NCI-H1930 (cell line): Measurements from ENCODE around the gene DLL1.

ENCODE experiments used
- DNase-seq, 2 experiments: peaks; one replicate each; lab custom pipeline; 2025; lab: John Stamatoyannopoulos, UW

DLL1 gene

DNA sequence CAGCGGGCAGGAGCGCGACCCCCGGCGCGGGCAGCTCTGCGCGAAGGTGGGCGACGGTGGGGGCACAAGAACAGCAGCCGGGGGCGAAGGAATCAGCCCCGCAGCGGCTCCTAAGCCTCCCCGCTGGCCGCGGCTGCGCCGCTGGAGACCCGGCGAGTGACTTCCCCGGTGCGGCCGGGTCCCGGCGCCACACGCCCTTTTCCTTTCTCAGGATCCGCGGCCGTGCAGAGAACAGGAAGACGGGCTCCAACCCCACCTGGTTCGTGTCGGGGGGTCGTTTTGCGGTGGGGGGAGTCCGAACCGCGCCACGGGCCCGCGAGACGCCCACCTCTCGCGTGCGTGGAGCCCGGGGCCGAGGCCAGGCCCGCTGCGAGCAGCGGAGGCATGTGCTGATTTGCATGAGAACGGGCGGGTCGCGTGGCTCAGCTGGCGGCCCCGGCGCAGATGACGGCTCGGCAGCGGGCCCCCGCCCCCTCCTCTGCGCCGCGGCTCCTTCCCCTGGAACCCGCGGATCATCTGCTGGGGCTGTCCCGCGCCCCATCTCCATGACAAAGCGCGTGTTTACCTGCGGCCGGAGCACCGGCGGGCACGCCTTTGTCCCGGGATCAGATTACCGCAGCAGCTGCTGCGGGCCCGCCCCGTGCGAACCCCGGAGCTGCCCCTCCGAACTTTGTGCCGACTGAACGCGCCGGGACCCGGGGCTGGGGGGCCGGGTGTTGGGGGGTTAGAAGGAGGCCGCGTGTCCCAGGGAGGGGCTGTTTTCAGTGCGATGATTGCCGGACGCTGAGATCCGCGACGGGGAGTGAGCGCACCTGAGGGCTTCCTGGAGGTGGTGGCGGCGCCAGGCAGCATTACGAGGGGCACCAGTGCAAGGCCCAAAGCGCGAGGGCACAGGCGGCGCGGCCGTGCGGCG is 4.9 kb upstream of the DLL1 start:
- DNase-seq = peak; percentile 23 to 46

- no peak for DNase-seq
Measured at GRCh38 chr6:170294813-170295509, 4.1 kb upstream of the DLL1 start.

- DNase-seq = peak in 1 of 2 experiments; percentile 20
Measured at GRCh38 chr6:170294298-170294730, 3.4 kb upstream of the DLL1 start.

- peak in 1 of 2 experiments; percentile 9 for DNase-seq
Measured at GRCh38 chr6:170293341-170294231, 2.7 kb upstream of the DLL1 start.

GRCh38 chr6:170292407-170293158 is 1.7 kb upstream of the DLL1 start:
- no peak for DNase-seq

DNA sequence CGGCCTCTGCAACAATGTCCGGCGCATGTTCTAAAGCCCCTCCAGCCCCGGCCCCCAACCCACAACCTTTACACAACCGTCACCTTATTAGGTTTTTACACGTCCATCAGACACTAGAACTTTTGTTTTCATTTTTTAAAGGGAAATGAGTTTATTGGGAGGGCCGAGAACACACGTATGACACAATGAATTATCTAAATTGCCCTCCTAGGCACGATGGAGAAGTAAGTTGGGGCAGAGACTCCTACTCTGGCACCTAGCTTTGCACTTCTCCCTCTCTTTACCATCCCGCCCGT is 1.2 kb upstream of the DLL1 start:
- DNase-seq = no peak

- peak; percentile 60 to 67 for DNase-seq
Measured at GRCh38 chr6:170291271-170292110, 613 bp upstream of the DLL1 start.

DNA sequence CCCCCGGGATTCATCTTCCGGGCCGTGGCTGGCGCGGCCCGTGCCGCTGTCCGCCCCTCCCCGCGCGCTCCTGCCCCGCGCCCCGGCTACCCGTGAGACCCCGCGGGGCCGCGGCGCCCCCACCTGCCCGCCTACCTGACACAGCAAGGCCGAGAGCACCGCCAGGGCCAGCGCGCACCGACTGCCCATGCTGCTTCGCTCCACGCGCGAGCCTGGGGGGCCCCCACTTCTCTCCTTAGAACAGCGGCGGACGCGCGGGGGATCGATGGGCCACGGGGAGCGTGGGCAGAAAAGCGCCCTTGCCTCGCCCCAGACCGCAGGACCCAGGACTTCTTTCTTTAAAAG is 955 bp downstream of the DLL1 start:
- no peak for DNase-seq

- DNase-seq = no peak
Measured at GRCh38 chr6:170289180-170289931, 1.5 kb downstream of the DLL1 start.

- DNase-seq = no peak
Measured at GRCh38 chr6:170288852-170289179, 2.1 kb downstream of the DLL1 start.

DNA sequence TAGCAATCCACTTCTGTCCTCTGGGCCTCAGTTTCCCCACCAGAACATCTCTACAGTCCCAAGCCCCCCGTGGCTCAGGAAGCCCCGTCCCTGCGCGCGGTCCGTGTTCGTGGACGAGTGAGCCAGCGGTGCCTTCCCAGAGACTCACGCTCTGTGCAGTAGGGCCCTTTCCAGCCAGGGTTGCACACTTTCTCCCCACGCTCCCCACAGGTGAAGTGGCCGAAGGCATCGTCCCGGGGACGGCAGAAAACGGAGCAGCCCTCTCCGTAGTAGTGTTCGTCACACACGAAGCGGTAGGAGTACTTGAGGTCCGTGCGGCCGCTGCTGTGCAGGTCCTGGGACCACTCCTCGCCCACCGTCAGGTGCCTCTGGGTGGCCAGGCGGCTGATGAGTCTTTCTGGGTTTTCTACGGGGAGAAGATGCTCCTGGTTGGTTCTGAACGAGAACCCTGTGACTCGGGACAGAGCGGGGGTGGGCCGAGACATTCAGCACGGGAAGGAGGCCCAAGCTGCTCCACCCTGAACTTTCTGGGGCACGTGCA is 2.7 kb downstream of the DLL1 start:
- DNase-seq = no peak

- no peak for DNase-seq
Measured at GRCh38 chr6:170287371-170287876, 3.5 kb downstream of the DLL1 start.

DNA sequence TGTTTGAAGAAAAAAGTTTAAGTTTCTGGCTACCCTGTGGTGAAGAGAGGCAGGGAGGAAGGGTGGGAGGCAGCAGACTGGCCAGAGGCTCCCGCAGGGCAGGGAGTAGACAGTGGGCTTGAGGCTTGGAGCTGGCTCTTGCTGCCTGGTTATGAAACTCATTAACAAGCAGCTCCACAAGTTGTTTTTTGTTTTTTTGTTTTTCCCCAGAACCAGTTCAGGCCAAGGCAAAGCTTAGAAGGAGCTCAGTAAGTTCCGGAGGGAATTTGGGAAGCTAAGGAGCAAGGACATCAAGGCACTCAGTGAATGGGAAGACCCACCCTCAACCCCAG is 4.0 kb downstream of the DLL1 start:
- DNase-seq = no peak

DNA sequence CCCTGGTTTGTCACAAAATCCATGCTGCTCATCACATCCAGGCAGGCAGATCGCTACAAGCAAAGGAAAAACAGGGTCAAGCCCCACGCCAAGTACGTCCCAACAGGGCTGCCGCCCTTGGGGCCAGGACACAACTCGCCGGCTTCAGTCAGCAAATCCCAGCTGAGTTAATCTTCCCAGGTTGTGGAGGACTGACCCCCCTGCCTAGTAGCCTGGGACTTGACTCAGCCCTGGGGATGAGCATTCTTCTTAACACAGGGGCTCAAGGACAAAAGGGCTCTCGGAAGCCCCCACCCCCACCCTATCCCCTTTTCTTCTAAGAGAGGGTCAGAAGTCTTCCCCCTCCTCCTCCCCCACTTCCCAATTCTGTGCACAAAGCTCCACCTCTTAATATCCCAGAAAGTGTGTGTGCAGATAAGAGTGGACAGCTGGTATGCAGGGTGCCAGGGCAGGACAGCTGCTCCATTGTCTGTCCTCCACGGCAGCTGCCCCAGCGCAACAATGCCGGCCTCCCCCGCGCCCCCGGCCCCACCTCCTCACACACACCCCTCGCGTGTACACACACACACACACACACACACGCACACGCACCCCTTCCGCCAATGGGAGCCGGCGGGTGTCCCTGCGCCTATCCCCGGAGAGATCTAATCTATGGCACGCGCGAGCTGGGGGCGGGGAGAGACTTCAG is 4.5 kb downstream of the DLL1 start:
- DNase-seq = no peak

DNA sequence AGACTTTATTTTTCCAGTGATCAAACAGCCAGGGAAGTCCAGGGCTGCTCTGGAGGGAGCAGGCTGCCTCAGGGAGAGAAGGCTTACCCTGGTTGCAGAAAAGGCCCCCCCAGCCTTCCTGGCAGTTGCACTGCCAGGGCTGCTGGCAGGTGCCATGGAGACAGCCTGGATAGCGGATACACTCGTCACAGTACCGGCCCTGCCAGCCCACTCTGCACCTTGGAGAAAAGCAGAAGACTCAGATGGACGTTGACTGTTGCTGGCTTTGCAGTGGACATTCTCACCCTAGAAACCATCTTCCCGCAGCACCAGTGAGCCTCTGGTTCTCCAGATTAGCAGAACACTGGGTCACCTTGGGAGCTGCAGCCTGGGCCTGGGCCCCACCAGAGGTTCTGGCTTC is 5.4 kb downstream of the DLL1 start:
- DNase-seq = no peak

DNA sequence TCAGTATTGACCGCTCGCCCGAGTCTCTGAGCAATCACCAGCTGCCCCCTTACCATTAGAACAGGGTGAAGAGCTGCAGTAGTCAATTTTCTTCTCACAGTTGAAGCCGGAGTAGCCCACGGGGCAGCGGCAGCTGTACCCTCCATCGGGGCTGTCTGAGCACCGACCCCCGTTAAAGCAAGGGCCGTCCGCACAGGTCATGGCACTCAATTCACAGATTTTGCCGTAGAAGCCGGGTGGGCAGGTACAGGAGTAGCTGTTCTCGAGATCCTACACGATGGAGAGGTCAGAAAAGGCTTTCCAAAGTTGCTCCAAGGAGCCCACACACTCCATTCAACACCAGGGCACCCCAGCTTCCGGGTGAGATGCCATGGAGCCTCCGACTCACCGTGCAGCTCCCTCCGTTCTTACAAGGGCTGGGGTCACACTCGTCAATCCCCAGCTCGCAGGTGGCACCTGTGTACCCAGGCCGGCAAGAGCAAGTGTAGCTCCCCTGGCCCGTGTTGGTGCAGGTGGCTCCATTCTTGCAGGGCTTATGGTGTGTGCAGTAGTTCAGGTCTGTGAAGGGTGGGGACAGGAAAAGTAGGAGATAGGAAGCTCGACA is 5.9 kb downstream of the DLL1 start:
- DNase-seq = no peak

GRCh38 chr6:170284126-170284773 is 6.6 kb downstream of the DLL1 start:
- no peak for DNase-seq
